ENCODE data around the gene SPANXN4. TPM values are rescaled to one million over a fixed set of nuclear protein-coding genes. Genes with fewer than 3 reads are reported as not detected.

The SPANXN4 gene
- total RNA-seq, 1 donor from 2014 or later: not detected

GRCh38 chrX:143082537-143082936, 56.8 kb downstream of the SPANXN4 start:
- intact Hi-C loops (cut with micrococcal nuclease): no loop called here
- Mint-ChIP-seq H3K4me1 (ENCODE audit: low read depth) (no peaks in the 10 kb centered on the region), H3K27me3 (ENCODE audit: low read depth) (no peaks in the 10 kb centered on the region), H3K9me3 (peaks cover 15% of the 10 kb centered on the region), H3K4me3 (ENCODE audit: low read depth) (no peak overlapping the region), H3K27ac (no peak overlapping the region), H3K36me3 (ENCODE audit: low read depth) (no peaks in the 10 kb centered on the region)
- no peak for DNase-seq (ENCODE audit: low spot score)

All from activated T-helper 2 cell treated with anti-CD3 and anti-CD28 coated beads, Interferon-gamma antibody, Interleukin-2, Interleukin-4, amounts not matched to agents 10 μg/mL and 5 μg/mL and 100 μg/mL, durations not matched to agents 14 hours and 24 hours and 36 hours (primary cell).